Hippocampal formation (tissue), 2 donors: ENCODE results near the gene TMEM204.

Source experiments
- DNase-seq, 2 donors: peaks; one replicate each; lab custom pipeline; 2025; lab: John Stamatoyannopoulos, UW

TMEM204 gene

GRCh38 chr16:1557576-1557975 lies 24.1 kb downstream of the TMEM204 start:
- peak in 1 of 2 donors; percentile 8 for DNase-seq

- DNase-seq, result no peak
Measured at GRCh38 chr16:1559446-1559975, 26.0 kb downstream of the TMEM204 start.

- no peak for DNase-seq
Measured at GRCh38 chr16:1560153-1560552, 26.7 kb downstream of the TMEM204 start.

GRCh38 chr16:1560866-1561265 lies 27.4 kb downstream of the TMEM204 start:
- DNase-seq, result no peak

- no peak for DNase-seq
Measured at GRCh38 chr16:1561266-1561665, 27.8 kb downstream of the TMEM204 start.

- DNase-seq, result no peak
Measured at GRCh38 chr16:1561836-1562235, 28.4 kb downstream of the TMEM204 start.

- no peak for DNase-seq
Measured at GRCh38 chr16:1563786-1564185, 30.3 kb downstream of the TMEM204 start.

- DNase-seq, result no peak
Measured at GRCh38 chr16:1564325-1564724, 30.9 kb downstream of the TMEM204 start.

GRCh38 chr16:1565083-1565805 lies 31.8 kb downstream of the TMEM204 start:
- DNase-seq, result no peak

- DNase-seq, result no peak
Measured at GRCh38 chr16:1567988-1568387, 34.5 kb downstream of the TMEM204 start.

GRCh38 chr16:1571012-1571671 lies 37.7 kb downstream of the TMEM204 start:
- no peak for DNase-seq

GRCh38 chr16:1572673-1573072 lies 39.2 kb downstream of the TMEM204 start:
- no peak for DNase-seq

- no peak for DNase-seq
Measured at GRCh38 chr16:1573301-1573700, 39.8 kb downstream of the TMEM204 start.

GRCh38 chr16:1575578-1575977 lies 42.1 kb downstream of the TMEM204 start:
- DNase-seq, result no peak

- no peak for DNase-seq
Measured at GRCh38 chr16:1579214-1579613, 45.7 kb downstream of the TMEM204 start.

GRCh38 chr16:1580256-1580655 lies 46.8 kb downstream of the TMEM204 start:
- no peak for DNase-seq

GRCh38 chr16:1580956-1581355 lies 47.5 kb downstream of the TMEM204 start:
- no peak for DNase-seq

GRCh38 chr16:1581804-1582203 lies 48.3 kb downstream of the TMEM204 start:
- no peak for DNase-seq

GRCh38 chr16:1583180-1583579 lies 49.7 kb downstream of the TMEM204 start:
- DNase-seq, result no peak

- DNase-seq, result no peak
Measured at GRCh38 chr16:1584926-1585484, 51.5 kb downstream of the TMEM204 start.

GRCh38 chr16:1590366-1590765 lies 56.9 kb downstream of the TMEM204 start:
- DNase-seq, result no peak

GRCh38 chr16:1590930-1591705 lies 57.7 kb downstream of the TMEM204 start:
- no peak for DNase-seq
